Activated T-cell treated with anti-CD3 and anti-CD28 coated beads, Interleukin-2, amount 50 U/mL, for 4 hours (primary cell): Measurements from ENCODE around the gene TMCC2. TPM values are rescaled to one million over a fixed set of nuclear protein-coding genes. Genes with fewer than 3 reads are reported as not detected.

ENCODE experiments used
- ATAC-seq, 2 donors: fragments of 200-7000 bp; cut with Tn5 transposase; one replicate each; pipeline ENCODE4 v1.10.0; 2021
- DNase-seq: peaks from one replicate; pipeline ENCODE4 v3.0.0-alpha.2; 2020
- H3K27me3 Mint-ChIP-seq: one replicate; pipeline ENCODE4 v1.8.0; 2021; ENCODE audit warnings: low read depth, mixed read lengths
- H3K36me3 Mint-ChIP-seq: one replicate; pipeline ENCODE4 v1.8.0; 2022; ENCODE audit warnings: mixed read lengths; ENCODE audit not compliant: insufficient read depth
- H3K4me1 Mint-ChIP-seq: one replicate; pipeline ENCODE4 v1.8.0; 2021; ENCODE audit warnings: low read depth, mixed read lengths
- H3K4me3 Mint-ChIP-seq: one replicate; pipeline ENCODE4 v1.8.0; 2021; ENCODE audit warnings: mild to moderate bottlenecking, moderate library complexity, mixed read lengths
- H3K9me3 Mint-ChIP-seq: one replicate; pipeline ENCODE4 v1.8.0; 2021; ENCODE audit warnings: mixed read lengths
- total RNA-seq, 3 donors: library from RNA; stranded (reverse); gene quantifications; one replicate each; pipeline ENCODE4 v1.2.1, GENCODE V29; 2021

The TMCC2 gene
- total RNA-seq, 3 donors from 2014 or later, result 7.8 to 13.6 (median 11.5) TPM

DNA sequence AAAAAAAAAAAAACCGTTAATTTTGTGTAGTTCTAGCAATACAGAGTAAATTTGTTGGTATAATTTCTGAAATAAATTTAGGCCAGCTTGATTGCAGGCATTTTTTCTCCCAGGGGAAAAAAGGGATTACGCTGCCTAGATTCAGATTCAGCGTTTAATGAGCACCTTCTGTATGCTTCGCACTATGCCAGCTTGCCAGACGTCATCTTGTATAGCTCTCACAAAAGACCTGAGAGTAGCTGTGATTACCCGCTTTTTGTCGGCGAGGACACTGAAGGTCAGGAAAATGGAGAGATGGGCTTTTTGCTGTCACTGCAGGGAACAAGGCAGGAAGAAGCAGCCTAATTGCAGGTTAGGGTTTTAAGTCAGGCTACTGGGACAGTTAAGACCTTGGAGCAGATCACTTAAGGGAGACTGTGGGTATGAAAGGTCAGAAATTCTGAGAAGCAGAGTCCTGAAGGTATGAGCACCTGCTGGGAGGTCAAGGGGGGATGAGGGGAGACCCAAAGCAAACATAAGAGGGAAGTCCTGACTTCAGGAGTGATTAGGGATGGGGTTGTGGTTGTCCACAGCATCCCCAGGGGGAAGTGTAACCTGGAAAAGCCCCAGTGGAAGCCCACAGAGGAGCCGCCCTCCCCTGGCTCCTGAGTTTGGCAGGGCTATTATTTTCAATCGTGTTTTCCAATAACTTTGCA lies 39.0 kb downstream of the TMCC2 start:
- ATAC-seq (no peak), DNase-seq (no peak)
- Mint-ChIP-seq H3K9me3 (no peaks in the 10 kb centered on the region), H3K4me3 (no peak overlapping the region), H3K27me3 (no peaks in the 10 kb centered on the region), H3K4me1 (peaks cover 8% of the 10 kb centered on the region), H3K36me3 (peaks cover 2% of the 10 kb centered on the region)

DNA sequence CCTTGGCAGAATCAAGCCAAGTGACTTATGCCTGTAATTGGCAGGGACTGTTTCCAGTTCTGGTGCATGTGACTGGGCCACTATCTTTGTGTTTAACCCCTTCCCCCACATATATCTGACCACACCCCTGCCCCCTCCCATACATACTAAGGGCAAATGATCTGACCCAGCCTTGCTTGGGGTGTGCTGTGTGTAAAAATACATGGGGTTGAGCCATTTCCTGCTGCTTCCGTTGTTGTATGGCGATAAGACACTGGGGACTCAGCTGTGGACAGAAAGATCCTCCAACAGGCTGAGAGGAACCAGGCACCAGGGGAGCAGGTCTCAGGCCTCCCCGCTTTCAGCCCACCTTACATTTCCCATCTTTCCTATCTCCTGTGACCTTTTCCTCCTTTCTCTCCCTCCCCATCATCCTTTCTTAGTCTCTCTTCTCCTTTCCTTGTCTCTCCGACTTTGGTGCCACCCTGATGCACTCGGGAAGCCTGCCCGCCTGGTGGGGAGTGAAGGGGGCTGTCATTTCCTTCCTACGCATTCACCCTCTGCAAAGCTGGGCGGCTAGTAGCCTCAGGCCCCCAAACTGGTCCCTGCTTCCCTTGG lies 39.7 kb downstream of the TMCC2 start:
- Mint-ChIP-seq H3K9me3 (no peaks in the 10 kb centered on the region), H3K4me3 (no peak overlapping the region), H3K27me3 (no peaks in the 10 kb centered on the region), H3K4me1 (peaks cover 4% of the 10 kb centered on the region), H3K36me3 (peaks cover 2% of the 10 kb centered on the region)
- ATAC-seq (no peak), DNase-seq (no peak)

- no peak for DNase-seq
- Mint-ChIP-seq H3K36me3 (peaks cover 2% of the 10 kb centered on the region), H3K27me3 (no peaks in the 10 kb centered on the region), H3K4me3 (no peak overlapping the region), H3K4me1 (peaks cover 6% of the 10 kb centered on the region), H3K9me3 (no peaks in the 10 kb centered on the region)
- ATAC-seq, result no peak
Measured at GRCh38 chr1:205268846-205269680, 41.3 kb downstream of the TMCC2 start.

DNA sequence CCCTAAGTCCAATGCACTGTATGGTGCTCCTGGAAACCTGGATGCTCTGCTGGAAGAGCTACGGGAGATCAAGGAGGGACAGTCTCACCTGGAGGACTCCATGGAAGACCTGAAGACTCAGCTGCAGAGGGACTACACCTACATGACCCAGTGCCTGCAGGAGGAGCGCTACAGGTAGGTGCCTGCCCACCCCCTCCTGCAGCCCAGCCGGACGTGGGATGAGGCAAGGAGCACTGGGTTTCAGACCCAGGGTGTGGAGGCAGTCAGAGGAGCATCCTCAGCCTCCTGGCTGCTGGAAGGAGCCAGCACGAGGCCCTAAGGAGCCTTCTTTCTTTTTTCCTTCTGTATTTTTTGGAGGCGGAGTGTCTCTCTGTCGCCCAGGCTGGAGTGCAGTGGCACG lies 42.0 kb downstream of the TMCC2 start:
- peaks cover 12% of the 10 kb centered on the region for H3K4me1 Mint-ChIP-seq
- no peak for DNase-seq
- H3K36me3 Mint-ChIP-seq, result peaks cover 2% of the 10 kb centered on the region
- H3K4me3 Mint-ChIP-seq, result no peak overlapping the region
- H3K27me3 Mint-ChIP-seq, result no peaks in the 10 kb centered on the region
- no peak for ATAC-seq
- H3K9me3 Mint-ChIP-seq, result no peaks in the 10 kb centered on the region

DNA sequence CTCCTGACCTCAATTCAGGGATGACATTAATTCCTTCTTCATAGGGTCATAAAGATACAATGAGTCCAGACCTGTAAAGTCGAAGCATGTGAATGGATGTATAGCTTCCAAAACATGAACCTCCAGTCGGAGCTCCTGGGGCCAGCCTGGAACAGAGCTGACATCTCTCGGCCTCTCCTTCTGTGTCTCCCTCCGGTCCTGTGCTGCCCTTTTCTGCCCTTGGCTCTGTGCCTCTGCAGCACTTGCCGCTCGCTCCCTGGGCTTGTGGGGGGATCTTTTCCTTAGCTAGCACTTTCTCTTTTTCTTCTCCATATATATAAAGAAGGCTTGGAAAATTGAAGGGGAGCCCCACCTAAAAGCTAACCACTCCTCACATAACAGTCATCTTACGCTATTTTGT lies 42.5 kb downstream of the TMCC2 start:
- DNase-seq (no peak), ATAC-seq (no peak)
- Mint-ChIP-seq H3K4me1 (peaks cover 17% of the 10 kb centered on the region), H3K4me3 (no peak overlapping the region), H3K27me3 (no peaks in the 10 kb centered on the region), H3K36me3 (peaks cover 2% of the 10 kb centered on the region), H3K9me3 (no peaks in the 10 kb centered on the region)

- ATAC-seq (no peak), DNase-seq (no peak)
- H3K27me3 Mint-ChIP-seq, result no peaks in the 10 kb centered on the region
- H3K9me3 Mint-ChIP-seq, result no peaks in the 10 kb centered on the region
- peaks cover 2% of the 10 kb centered on the region for H3K36me3 Mint-ChIP-seq
- no peak overlapping the region for H3K4me3 Mint-ChIP-seq
- peaks cover 22% of the 10 kb centered on the region for H3K4me1 Mint-ChIP-seq
Measured at GRCh38 chr1:205270764-205271163, 43.0 kb downstream of the TMCC2 start.

- no peaks in the 10 kb centered on the region for H3K9me3 Mint-ChIP-seq
- ATAC-seq (no peak), DNase-seq (no peak)
- peaks cover 2% of the 10 kb centered on the region for H3K36me3 Mint-ChIP-seq
- peaks cover 24% of the 10 kb centered on the region for H3K4me1 Mint-ChIP-seq
- H3K27me3 Mint-ChIP-seq, result no peaks in the 10 kb centered on the region
- H3K4me3 Mint-ChIP-seq, result no peak overlapping the region
Measured at GRCh38 chr1:205271277-205271676, 43.5 kb downstream of the TMCC2 start.

- ATAC-seq, result no peak
- peaks cover 25% of the 10 kb centered on the region for H3K4me1 Mint-ChIP-seq
- no peaks in the 10 kb centered on the region for H3K9me3 Mint-ChIP-seq
- H3K27me3 Mint-ChIP-seq, result no peaks in the 10 kb centered on the region
- H3K4me3 Mint-ChIP-seq, result no peak overlapping the region
- no peak for DNase-seq
- peaks cover 2% of the 10 kb centered on the region for H3K36me3 Mint-ChIP-seq
Measured at GRCh38 chr1:205271745-205272144, 44.0 kb downstream of the TMCC2 start.

DNA sequence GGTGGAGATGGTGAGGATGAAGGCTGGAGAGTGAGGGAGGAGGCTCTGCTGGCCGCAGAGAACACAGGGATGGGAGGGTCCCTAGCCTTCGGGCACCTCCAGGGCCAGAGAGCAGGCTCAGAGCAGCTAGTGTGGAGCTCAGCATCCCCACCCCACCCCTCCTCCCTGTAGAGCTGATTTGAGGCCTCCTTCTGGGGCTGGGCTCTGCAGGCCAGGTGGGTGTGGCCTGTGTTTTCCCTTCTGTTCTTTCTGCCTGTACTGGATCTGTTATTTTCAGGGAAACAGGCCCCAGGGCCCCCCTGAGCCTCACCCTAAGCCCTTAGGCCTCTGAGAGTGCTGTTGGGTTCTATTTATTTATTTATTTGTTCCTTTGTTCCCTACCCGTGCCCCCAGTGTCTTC lies 44.8 kb downstream of the TMCC2 start:
- ATAC-seq, result no peak
- Mint-ChIP-seq H3K9me3 (no peaks in the 10 kb centered on the region), H3K27me3 (no peaks in the 10 kb centered on the region), H3K4me1 (peaks cover 27% of the 10 kb centered on the region), H3K36me3 (peaks cover 2% of the 10 kb centered on the region), H3K4me3 (no peak overlapping the region)
- DNase-seq, result no peak

- Mint-ChIP-seq H3K4me3 (peak overlapping the region; percentile 42), H3K27me3 (no peaks in the 10 kb centered on the region), H3K9me3 (no peaks in the 10 kb centered on the region), H3K4me1 (peaks cover 35% of the 10 kb centered on the region), H3K36me3 (peaks cover 2% of the 10 kb centered on the region)
- DNase-seq (peak; percentile 89), ATAC-seq (peak; percentile 89 to 90)
Measured at GRCh38 chr1:205273551-205273982, 45.8 kb downstream of the TMCC2 start.

DNA sequence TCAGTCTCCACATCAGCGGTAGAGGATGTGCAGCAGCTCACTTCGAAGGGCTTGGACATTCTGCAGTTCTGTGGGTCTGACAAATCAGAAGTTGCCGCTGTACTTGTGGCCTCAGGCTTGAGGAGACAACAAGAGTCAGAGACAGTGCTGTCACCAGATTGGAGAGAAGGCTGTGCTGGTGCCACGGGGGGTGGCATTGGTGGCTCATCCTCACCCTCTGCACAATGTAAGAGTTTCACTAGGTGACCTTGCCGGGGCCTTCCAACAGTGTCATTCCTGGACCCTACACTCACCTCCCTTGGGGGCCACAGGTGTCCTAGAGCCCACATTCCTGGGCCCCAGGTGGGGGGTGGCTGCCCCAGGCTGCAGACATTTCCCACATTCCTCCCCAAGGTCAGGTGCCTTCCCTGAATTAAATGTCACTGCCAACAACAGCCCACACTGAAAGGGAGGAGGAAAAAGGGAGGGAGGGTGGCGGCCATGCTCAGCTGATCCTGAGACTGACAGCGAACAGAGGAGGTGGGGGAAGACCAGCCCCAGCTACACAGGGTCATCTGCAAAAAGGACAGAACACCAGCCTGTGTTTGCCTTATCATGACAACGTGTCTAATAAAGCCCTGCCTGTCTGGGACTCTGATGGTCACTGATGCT lies 46.4 kb downstream of the TMCC2 start:
- no peak overlapping the region for H3K4me3 Mint-ChIP-seq

GRCh38 chr1:205275133-205275532 lies 47.4 kb downstream of the TMCC2 start:
- Mint-ChIP-seq H3K36me3 (no peaks in the 10 kb centered on the region), H3K27me3 (no peaks in the 10 kb centered on the region), H3K9me3 (no peaks in the 10 kb centered on the region), H3K4me3 (no peak overlapping the region), H3K4me1 (peaks cover 50% of the 10 kb centered on the region)
- DNase-seq, result no peak
- ATAC-seq, result no peak

More for the DNA sequence above, 46.4 kb downstream of the TMCC2 start:
- Mint-ChIP-seq H3K9me3 (no peaks in the 10 kb centered on the region), H3K36me3 (peaks cover 2% of the 10 kb centered on the region), H3K4me1 (peaks cover 41% of the 10 kb centered on the region), H3K27me3 (no peaks in the 10 kb centered on the region)
- ATAC-seq (peak; percentile 15 to 24), DNase-seq (no peak)

DNA sequence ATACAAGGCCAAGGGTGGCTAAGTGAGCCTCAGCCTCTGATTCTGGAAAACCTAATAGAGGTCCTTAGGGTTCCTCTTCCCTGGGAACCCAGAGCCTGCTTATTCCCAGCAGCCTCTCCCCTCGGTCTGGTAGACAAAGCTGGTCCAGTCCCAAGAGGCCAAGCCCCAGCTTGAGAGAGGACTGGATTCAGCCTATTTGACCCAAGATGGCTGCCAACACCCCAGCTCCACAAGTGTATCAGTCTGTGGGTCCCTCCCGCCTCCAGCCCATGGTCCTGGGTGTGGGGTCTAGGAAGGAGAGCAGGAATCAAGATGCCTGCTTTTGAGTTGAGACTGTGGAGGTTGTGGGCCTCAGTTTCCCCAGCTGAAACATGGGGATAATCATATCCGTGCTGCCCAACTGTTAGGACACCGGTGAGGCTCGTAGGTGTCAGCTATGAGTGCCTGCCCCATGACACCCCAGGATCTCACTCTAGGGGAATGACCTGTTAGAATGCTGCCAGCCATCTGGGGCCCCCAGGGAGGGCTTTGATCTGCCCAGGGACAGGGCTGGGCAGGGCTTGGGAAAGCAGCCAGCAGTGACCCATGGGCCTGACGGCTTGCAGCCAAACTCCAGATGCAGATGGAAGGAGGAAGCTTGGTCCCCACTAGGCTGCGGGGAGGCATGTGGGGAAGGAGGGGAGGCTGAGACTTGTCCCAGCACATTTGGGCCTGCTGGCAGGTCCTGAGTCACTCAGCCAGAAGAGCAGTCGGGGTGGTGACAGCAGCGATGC lies 48.4 kb downstream of the TMCC2 start:
- H3K27me3 Mint-ChIP-seq, result no peaks in the 10 kb centered on the region
- DNase-seq (no peak), ATAC-seq (no peak)
- H3K9me3 Mint-ChIP-seq, result no peaks in the 10 kb centered on the region
- H3K4me1 Mint-ChIP-seq, result peaks cover 57% of the 10 kb centered on the region
- H3K36me3 Mint-ChIP-seq, result no peaks in the 10 kb centered on the region
- H3K4me3 Mint-ChIP-seq, result no peak overlapping the region

- ATAC-seq, result no peak
- Mint-ChIP-seq H3K4me3 (no peak overlapping the region), H3K27me3 (no peaks in the 10 kb centered on the region), H3K36me3 (no peaks in the 10 kb centered on the region), H3K4me1 (peaks cover 57% of the 10 kb centered on the region), H3K9me3 (no peaks in the 10 kb centered on the region)
- no peak for DNase-seq
Measured at GRCh38 chr1:205276689-205277065, 48.9 kb downstream of the TMCC2 start.
